Body of pancreas (tissue), 4 donors: ENCODE results near the gene CYTH1. TPM values are rescaled to one million over a fixed set of nuclear protein-coding genes. Genes with fewer than 3 reads are reported as not detected.

Source experiments
- ATAC-seq: fragments of 150-250 bp; one replicate; pipeline ENCODE4 v1.9.1; 2016
- DNase-seq, 4 donors: peaks; one replicate each; pipeline ENCODE4 v3.0.0-alpha.2; 2019
- H3K27ac ChIP-seq, 4 donors: fragments of 200-600 bp; sonication (generic); 1 replicate in 3 of 4; 2 replicates in 1 of 4; pipeline versions ENCODE4 v1.5.1 to v1.6.1; 2016 to 2019; ENCODE audit warnings: mild to moderate bottlenecking in 1 of 4, mixed read lengths in 1 of 4, moderate library complexity in 1 of 4
- H3K27me3 ChIP-seq, 2 donors: fragments of 200-600 bp; sonication (generic); one replicate each; pipeline ENCODE4 v1.6.0; 2016; ENCODE audit warnings: mild to moderate bottlenecking in 1 of 2
- H3K36me3 ChIP-seq, 2 donors: fragments of 200-600 bp; sonication (generic); replicated peaks in 1 of 2; 2 replicates each; pipeline ENCODE4 v1.5.1; 2016; ENCODE audit warnings: low read depth in 2 of 2; ENCODE audit not compliant: insufficient read depth in 1 of 2
- H3K4me1 ChIP-seq: fragments of 200-600 bp; sonication (generic); one replicate; pipeline ENCODE4 v1.6.0; 2016
- H3K4me3 ChIP-seq, 2 donors: fragments of 200-600 bp; sonication (generic); 1 replicate in 1 of 2; 2 replicates in 1 of 2; pipeline ENCODE4 v1.5.1; 2016 to 2019
- H3K9me3 ChIP-seq, 3 donors: fragments of 200-600 bp; sonication (generic); 1 replicate in 2 of 3; 2 replicates in 1 of 3; pipeline ENCODE4 v1.5.1; 2016
- POLR2A ChIP-seq, 3 donors: fragments of 450-650 bp; IDR thresholded peaks; one replicate each; pipeline ENCODE4 v1.6.1; 2016; ENCODE audit warnings: antibody characterized with exemption in 3 of 3, mild to moderate bottlenecking in 2 of 3
- WGBS, 2 donors: methylation state at CpG; one replicate each; pipeline ENCODE4 v1.1.5; 2017; 5-methylcytosine and 5-hydroxymethylcytosine counted together
- intact Hi-C: fragments of 100-400 bp; cut with DNase I; formaldehyde crosslinking; loops from one replicate; pipeline ENCODE4 v1.15.1; 2023
- total RNA-seq, 2 donors: library from RNA; depleted of rRNA; stranded (reverse); fragments of >200 nt; gene quantifications; one replicate each; pipeline ENCODE4 v1.1.0, GENCODE V29; 2016
- TF ChIP-seq, protein P1 (sequence below), 7 experiments: fragments of 450-650 bp in 4 of 7; fragments of 200-600 bp in 3 of 7; sonication (generic) in 3 of 7; IDR thresholded peaks; one replicate each; pipeline ENCODE4 v1.5.1; 2016 to 2019; ENCODE audit warnings: antibody characterized with exemption in 7 of 7

CYTH1 gene
- total RNA-seq, 2 donors from 2014 or later: 32.2 to 60.6 TPM

DNA sequence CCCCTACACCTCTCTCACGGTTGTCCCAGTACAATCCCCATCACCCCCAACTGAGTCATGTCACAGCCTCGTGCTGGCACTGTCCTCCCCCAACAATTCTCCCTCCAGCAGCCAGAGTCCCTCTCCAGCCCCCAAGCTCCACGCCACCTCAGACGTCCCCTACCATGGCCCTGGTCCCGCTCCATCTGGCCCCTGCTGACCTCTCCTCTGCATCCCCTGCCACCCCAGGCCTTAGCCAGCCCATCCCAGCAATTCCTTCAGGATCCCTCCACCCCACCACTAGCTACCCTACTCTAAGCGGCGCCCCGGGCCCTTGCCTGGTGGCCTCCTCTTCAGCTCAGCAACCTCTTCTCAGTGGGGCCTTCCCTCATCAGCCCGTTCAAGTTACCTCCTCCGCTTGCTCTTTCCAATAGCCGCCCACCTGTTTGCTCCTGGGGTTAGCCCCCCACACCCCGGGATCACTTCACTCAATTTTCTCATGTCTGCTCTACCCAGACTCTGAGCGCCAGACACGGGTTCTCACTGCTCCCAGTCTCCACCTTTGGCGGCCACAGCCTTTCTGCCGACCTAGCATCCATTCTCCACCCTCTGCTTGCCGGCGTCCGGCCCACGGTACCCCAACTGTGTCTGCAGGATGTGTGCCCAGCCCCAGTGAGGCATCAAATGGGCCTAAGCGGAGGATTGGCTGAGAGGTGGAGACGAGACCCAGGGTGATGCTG lies 112.7 kb downstream of the CYTH1 start:
- Histone ChIP-seq H3K36me3 (no peaks in the 10 kb centered on the region), H3K4me3 (no peak overlapping the region), H3K9me3 (no peaks in the 10 kb centered on the region), H3K27me3 (no peaks in the 10 kb centered on the region), H3K27ac (no peak overlapping the region), H3K4me1 (peaks cover 3% of the 10 kb centered on the region)
- 91 to 94% methylated on average over 22 of the region's 22 CpGs for WGBS, 2 donors
- intact Hi-C loops: no loop called here
- DNase-seq (no peak), ATAC-seq (no peak)
- no peak for TF ChIP-seq POLR2A (IDR thresholded peaks at IDR 0.05)
- TF ChIP-seq, protein P1, sequence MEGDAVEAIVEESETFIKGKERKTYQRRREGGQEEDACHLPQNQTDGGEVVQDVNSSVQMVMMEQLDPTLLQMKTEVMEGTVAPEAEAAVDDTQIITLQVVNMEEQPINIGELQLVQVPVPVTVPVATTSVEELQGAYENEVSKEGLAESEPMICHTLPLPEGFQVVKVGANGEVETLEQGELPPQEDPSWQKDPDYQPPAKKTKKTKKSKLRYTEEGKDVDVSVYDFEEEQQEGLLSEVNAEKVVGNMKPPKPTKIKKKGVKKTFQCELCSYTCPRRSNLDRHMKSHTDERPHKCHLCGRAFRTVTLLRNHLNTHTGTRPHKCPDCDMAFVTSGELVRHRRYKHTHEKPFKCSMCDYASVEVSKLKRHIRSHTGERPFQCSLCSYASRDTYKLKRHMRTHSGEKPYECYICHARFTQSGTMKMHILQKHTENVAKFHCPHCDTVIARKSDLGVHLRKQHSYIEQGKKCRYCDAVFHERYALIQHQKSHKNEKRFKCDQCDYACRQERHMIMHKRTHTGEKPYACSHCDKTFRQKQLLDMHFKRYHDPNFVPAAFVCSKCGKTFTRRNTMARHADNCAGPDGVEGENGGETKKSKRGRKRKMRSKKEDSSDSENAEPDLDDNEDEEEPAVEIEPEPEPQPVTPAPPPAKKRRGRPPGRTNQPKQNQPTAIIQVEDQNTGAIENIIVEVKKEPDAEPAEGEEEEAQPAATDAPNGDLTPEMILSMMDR (IDR thresholded peaks at IDR 0.05): no peak

DNA sequence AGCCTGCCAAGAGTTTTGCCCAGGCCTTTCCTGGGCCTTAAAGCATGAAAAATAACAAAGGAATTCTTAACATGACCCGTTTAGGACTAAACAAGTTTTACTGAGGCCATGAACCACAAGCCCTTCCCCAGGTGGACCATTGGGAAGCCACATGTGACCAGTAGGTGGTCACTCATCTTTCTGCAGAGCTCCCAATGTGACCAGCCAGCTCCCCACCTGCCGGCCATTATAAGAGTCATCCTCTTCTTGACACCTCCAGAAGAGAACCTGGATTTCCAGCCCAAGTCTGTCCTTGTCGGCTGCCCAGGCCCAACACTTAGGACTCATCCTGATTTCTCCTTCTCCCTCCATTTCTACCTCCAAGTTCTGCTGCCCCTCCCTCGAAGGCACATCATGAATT lies 113.2 kb downstream of the CYTH1 start:
- WGBS, 2 donors: 90 to 93% methylated on average over 4 of the region's 4 CpGs
- DNase-seq: no peak
- Histone ChIP-seq H3K27ac (no peak overlapping the region), H3K9me3 (no peaks in the 10 kb centered on the region), H3K4me1 (no peaks in the 10 kb centered on the region), H3K4me3 (no peak overlapping the region), H3K27me3 (no peaks in the 10 kb centered on the region), H3K36me3 (no peaks in the 10 kb centered on the region)
- intact Hi-C loops: no loop called here
- no peak for ATAC-seq
- TF ChIP-seq, protein P1 (IDR thresholded peaks at IDR 0.05): no peak
- no peak for TF ChIP-seq POLR2A (IDR thresholded peaks at IDR 0.05)

DNA sequence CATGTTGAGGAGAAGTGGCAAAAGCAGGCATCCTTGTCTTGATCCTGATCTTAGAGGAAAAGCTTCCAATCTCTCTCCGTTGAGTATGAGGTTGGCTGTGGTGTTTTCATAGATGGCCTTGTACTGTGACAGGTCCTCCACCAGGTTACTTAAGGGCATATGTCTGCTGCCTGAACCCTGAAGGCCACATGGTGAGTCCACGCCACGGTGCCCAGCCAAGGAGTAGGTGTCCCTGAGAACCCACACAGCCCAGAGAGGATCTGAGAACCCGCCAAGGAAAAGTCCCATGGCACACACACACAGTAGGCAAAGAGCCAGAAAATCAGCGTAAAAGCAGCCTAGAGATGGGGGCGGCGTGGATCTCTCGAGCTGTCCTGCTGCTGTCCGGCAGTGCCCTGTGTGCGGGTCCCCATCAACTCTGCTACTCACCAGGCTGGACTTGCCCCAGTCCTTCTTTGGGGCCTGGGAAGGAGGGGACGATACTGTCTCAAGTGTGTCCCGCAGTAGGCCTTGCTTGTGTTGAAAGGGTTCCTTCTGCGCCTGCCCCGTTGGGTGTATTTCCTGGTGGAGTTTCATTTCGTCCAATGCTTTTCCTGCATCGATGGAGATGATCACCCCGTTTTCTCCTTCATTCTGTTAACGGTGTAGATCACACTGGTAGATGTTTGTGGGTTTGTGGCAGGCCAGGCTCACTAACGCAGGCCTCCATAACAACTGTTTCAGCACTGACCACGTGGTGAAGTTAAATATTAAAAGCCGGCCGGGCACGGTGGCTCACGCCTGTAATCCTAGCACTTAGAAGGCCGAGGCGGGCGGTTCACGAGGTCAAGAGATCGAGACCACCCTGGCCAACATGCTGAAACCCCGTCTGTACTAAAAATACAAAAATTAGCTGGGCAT lies 114.1 kb downstream of the CYTH1 start:
- no peaks in the 10 kb centered on the region for H3K9me3 ChIP-seq
- WGBS, 2 donors: 88 to 92% methylated on average over 30 of the region's 30 CpGs
- ATAC-seq (no peak), DNase-seq (no peak)
- intact Hi-C loops: no loop called here
- H3K36me3 ChIP-seq: no peaks in the 10 kb centered on the region
- H3K4me3 ChIP-seq: no peak overlapping the region
- no peaks in the 10 kb centered on the region for H3K4me1 ChIP-seq
- H3K27ac ChIP-seq: no peak overlapping the region
- no peak for TF ChIP-seq POLR2A (IDR thresholded peaks at IDR 0.05)
- TF ChIP-seq, protein P1 (IDR thresholded peaks at IDR 0.05): no peak
- no peaks in the 10 kb centered on the region for H3K27me3 ChIP-seq

DNA sequence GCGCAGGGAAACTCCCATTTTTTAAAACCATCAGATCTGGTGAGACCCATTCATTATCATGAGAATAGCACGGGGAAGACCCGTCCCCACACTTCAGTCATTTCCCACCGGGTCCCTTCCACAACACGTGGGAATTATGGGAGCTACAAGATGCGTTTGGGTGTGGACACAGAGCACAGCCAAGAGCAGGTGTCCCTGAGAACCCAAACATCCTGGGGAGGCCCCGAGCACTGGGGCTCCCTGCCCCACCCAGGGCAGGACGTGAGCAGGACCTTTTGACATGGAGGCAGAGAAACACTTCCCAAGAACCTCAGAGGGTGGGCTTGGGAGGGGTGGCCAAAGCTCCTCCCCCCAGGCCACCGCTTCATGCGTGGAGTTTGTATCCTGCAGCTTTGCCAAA lies 115.0 kb downstream of the CYTH1 start:
- no peak for DNase-seq
- 83 to 90% methylated on average over 9 to 10 of the region's 10 CpGs for WGBS, 2 donors
- no peaks in the 10 kb centered on the region for H3K27me3 ChIP-seq
- TF ChIP-seq POLR2A (IDR thresholded peaks at IDR 0.05): no peak
- TF ChIP-seq, protein P1 (IDR thresholded peaks at IDR 0.05): no peak
- H3K4me3 ChIP-seq: no peak overlapping the region
- H3K4me1 ChIP-seq: no peaks in the 10 kb centered on the region
- H3K9me3 ChIP-seq: no peaks in the 10 kb centered on the region
- intact Hi-C loops: no loop called here
- ATAC-seq: no peak
- H3K27ac ChIP-seq: peak overlapping the region in 1 of 4 donors; percentile 66
- no peaks in the 10 kb centered on the region for H3K36me3 ChIP-seq
